Fibroblast of lung (primary cell): Measurements from ENCODE around the gene TBC1D30.

ENCODE experiments used
- CTCF ChIP-seq, 2 donors: IDR thresholded peaks in 1 of 2; conservative IDR thresholded peaks in 1 of 2; 1 replicate in 1 of 2; 2 replicates in 1 of 2; pipeline ENCODE4 v1.5.1; 2011 to 2012; ENCODE audit warnings: low read length in 2 of 2, control low read depth in 1 of 2, inconsistent platforms in 1 of 2, low read depth in 1 of 2, mild to moderate bottlenecking in 1 of 2
- EZH2 ChIP-seq: IDR thresholded peaks from 2 replicates; pipeline ENCODE4 v1.5.1; 2012; ENCODE audit warnings: low read length, control low read depth, mild to moderate bottlenecking; ENCODE audit errors: missing control alignments

- TF ChIP-seq CTCF (conservative IDR thresholded peaks at IDR 0.05 in 1 of 2, IDR thresholded peaks at IDR 0.05 in 1 of 2; ENCODE audit: low read depth in 1 of 2, low read length in 2 of 2) (no peak), EZH2 (no peak)
Observed at GRCh38 chr12:64892561-64892960, 68.1 kb downstream of the TBC1D30 start.
